Activated naive CD8-positive, alpha-beta T cell (primary cell): ENCODE results near the gene CCDC33.

Source experiments
- H3K27ac Mint-ChIP-seq: one replicate; pipeline ENCODE4 v1.8.0; 2021; ENCODE audit warnings: mixed read lengths
- H3K27me3 Mint-ChIP-seq: one replicate; pipeline ENCODE4 v1.8.0; 2021; ENCODE audit warnings: mixed read lengths
- H3K36me3 Mint-ChIP-seq: one replicate; pipeline ENCODE4 v1.8.0; 2021; ENCODE audit warnings: mixed read lengths
- H3K4me1 Mint-ChIP-seq: one replicate; pipeline ENCODE4 v1.8.0; 2021; ENCODE audit warnings: low read depth, mixed read lengths
- H3K4me3 Mint-ChIP-seq: one replicate; pipeline ENCODE4 v1.8.0; 2021; ENCODE audit warnings: mild to moderate bottlenecking, mixed read lengths
- H3K9me3 Mint-ChIP-seq: one replicate; pipeline ENCODE4 v1.8.0; 2021; ENCODE audit warnings: low read depth, mixed read lengths

The CCDC33 gene

DNA sequence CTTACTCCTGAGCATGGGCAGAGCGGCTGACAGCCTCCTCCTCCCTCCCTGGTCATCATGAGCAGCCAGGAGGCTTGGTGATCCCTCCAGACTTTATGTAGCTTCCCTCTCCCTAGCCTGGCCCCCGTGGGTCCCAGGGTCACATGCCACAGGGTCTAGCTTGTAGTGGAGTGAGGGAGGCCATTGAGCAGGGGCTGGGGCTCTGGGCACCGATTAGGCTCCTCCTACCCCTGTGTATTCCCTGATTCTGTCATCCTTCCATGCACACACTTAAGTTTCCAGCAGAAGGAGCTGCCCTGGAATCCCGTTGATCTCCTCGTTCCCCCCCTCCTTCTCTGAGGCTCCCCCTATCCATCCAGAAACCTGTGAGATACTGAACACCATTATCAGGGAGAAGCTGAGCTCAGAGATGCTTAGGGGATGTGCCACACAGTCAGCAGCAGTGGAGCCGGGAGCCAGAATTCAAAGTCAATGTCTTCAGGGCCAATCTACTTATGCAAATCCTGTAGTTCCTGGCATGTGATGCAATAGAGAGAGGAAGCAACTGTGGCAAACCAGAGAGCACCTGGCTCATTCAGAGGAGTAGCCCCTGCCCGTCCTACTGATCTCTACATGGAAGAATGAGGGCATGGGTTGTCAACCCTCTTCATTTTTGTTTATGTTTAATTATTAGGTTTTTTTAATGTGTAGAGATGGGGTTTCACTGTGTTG, 17.2 kb downstream of the CCDC33 start:
- H3K9me3 Mint-ChIP-seq, result no peaks in the 10 kb centered on the region
- no peak overlapping the region for H3K4me3 Mint-ChIP-seq
- H3K4me1 Mint-ChIP-seq, result no peaks in the 10 kb centered on the region
- H3K36me3 Mint-ChIP-seq, result no peaks in the 10 kb centered on the region
- no peak overlapping the region for H3K27ac Mint-ChIP-seq
- H3K27me3 Mint-ChIP-seq, result peaks cover 3% of the 10 kb centered on the region

GRCh38 chr15:74257105-74257504, 21.0 kb downstream of the CCDC33 start:
- Mint-ChIP-seq H3K27me3 (no peaks in the 10 kb centered on the region), H3K9me3 (no peaks in the 10 kb centered on the region), H3K4me3 (no peak overlapping the region), H3K4me1 (no peaks in the 10 kb centered on the region), H3K27ac (no peak overlapping the region), H3K36me3 (no peaks in the 10 kb centered on the region)

DNA sequence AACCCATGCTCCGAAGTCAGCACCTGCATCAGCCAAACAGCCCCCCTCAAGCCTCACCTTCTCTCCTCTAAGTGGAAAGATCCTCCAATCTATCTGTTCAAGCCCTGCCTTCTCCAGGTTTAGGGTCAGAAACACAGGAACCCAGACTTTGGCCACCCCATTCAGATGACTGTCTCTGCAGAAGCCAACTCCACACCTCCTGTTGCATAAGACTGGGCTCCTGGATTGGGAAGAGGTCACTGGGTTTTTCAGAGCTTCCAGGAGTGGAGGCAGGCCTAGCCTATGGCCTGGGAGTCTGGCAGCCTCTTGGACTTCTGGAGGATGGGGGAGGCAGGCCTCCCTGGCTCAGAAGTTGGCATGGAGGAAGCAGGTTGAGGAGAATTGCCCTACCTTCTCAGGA, 21.5 kb downstream of the CCDC33 start:
- Mint-ChIP-seq H3K27me3 (no peaks in the 10 kb centered on the region), H3K36me3 (no peaks in the 10 kb centered on the region), H3K4me1 (no peaks in the 10 kb centered on the region), H3K27ac (no peak overlapping the region), H3K9me3 (no peaks in the 10 kb centered on the region), H3K4me3 (no peak overlapping the region)

DNA sequence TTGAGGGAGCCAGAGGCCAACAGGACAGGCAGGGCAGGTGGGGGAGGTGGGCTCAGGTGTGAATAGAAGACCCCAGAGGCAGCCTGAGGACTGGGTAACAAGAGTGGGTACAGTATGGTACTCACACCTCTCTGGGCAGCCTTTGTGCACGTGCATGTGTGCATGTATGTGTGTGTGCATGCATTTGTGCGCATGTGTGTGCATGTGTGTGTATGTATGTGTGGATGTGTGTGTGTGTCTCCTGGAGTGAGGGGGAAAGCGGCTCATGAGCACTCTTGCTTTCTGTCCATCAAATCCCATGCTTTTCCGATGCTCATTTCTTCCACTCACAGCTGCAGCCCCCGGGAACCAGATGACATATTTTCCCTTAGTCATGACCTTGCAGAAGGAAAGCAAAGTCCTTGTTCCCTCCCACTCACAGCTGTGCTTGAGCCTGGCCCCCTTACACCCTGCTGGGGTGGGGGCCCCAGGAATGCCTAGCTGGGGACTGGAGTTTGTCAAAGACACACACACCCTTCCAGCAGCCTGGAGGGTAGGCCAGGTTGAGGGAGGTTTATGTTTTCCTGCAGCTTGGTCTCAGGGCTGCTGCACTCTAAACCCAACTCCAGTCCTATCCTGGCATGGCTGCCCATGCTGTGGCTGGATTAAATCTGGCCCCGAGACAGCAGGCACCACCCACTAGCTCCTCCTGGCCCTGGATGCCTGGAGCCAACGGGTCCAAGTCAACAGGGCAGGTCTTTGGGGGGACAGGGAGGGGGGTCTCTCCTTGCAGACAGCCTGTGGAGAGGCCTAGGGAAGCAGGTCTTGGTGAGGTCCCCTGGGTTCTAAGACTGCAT, 22.5 kb downstream of the CCDC33 start:
- H3K27me3 Mint-ChIP-seq, result peaks cover 2% of the 10 kb centered on the region
- no peaks in the 10 kb centered on the region for H3K4me1 Mint-ChIP-seq
- no peaks in the 10 kb centered on the region for H3K36me3 Mint-ChIP-seq
- no peak overlapping the region for H3K4me3 Mint-ChIP-seq
- no peak overlapping the region for H3K27ac Mint-ChIP-seq
- no peaks in the 10 kb centered on the region for H3K9me3 Mint-ChIP-seq

DNA sequence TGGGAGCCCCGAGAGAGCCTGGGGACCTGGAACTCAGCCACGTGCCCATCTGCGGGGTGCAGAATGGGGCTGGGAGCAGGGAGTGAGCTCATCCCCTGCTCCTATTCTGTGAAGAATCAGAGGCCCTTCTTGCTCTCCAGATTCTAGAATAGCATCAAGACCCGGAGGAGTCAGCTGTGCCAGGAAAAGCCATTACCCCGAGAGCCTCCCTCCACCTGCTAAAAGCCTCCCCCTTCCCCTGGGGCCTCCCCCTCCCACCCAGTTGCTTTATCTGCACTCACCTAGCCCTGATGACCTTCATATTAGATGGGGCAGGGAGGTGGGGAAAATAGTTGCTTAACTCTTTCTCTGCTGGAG, 23.1 kb downstream of the CCDC33 start:
- Mint-ChIP-seq H3K36me3 (no peaks in the 10 kb centered on the region), H3K9me3 (no peaks in the 10 kb centered on the region), H3K27me3 (peaks cover 5% of the 10 kb centered on the region), H3K4me3 (no peak overlapping the region), H3K27ac (no peak overlapping the region), H3K4me1 (no peaks in the 10 kb centered on the region)

- peaks cover 5% of the 10 kb centered on the region for H3K27me3 Mint-ChIP-seq
- no peaks in the 10 kb centered on the region for H3K4me1 Mint-ChIP-seq
- no peaks in the 10 kb centered on the region for H3K9me3 Mint-ChIP-seq
- H3K36me3 Mint-ChIP-seq, result no peaks in the 10 kb centered on the region
- no peak overlapping the region for H3K27ac Mint-ChIP-seq
- no peak overlapping the region for H3K4me3 Mint-ChIP-seq
These were observed 23.9 kb downstream of the CCDC33 start for GRCh38 chr15:74259821-74260607.

DNA sequence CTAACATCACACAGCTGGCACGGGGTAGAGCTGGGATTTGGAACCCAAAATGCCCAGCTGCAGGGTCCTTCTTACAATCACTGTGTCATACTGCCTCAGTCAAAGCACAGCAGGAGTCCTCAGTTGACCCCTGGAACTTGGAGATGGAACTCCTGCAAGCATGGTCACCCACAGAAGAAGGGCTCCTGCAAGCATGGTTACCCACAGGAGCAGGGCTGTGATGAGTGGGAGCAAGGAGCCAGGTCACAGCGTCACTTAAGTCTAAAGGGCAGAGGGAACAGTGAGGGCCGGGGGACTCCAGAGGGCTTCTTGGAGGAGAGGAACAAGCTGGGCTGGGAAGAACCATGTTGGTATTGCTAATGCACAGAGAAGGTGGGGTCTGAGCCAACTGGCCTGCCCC, 24.9 kb downstream of the CCDC33 start:
- Mint-ChIP-seq H3K27me3 (peaks cover 9% of the 10 kb centered on the region), H3K4me3 (no peak overlapping the region), H3K4me1 (no peaks in the 10 kb centered on the region), H3K9me3 (no peaks in the 10 kb centered on the region), H3K27ac (no peak overlapping the region), H3K36me3 (no peaks in the 10 kb centered on the region)

GRCh38 chr15:74261685-74262084, 25.6 kb downstream of the CCDC33 start:
- Mint-ChIP-seq H3K4me1 (no peaks in the 10 kb centered on the region), H3K27ac (no peak overlapping the region), H3K4me3 (no peak overlapping the region), H3K27me3 (peaks cover 9% of the 10 kb centered on the region), H3K36me3 (no peaks in the 10 kb centered on the region), H3K9me3 (no peaks in the 10 kb centered on the region)

GRCh38 chr15:74262151-74262550, 26.0 kb downstream of the CCDC33 start:
- Mint-ChIP-seq H3K36me3 (no peaks in the 10 kb centered on the region), H3K27me3 (peaks cover 9% of the 10 kb centered on the region), H3K4me3 (no peak overlapping the region), H3K27ac (no peak overlapping the region), H3K9me3 (no peaks in the 10 kb centered on the region), H3K4me1 (no peaks in the 10 kb centered on the region)

DNA sequence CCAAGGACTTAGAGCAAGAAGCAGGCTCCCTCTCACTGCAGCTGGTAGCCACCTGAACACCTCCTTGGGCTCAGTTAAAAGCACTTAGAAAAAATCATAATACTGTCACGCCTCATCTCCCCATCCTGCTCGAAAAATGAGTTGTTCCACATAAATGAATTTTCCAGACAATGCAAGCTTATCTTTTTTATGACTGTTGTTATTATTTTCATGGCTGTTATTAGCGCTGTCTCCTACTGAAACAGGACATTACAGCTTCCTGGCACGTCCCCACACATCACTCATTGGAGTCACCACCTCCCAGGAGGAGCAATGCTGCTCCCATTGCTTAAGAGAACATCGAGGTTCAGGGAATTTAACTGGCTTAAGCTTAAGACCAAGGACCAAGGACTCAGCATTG, 26.5 kb downstream of the CCDC33 start:
- no peaks in the 10 kb centered on the region for H3K36me3 Mint-ChIP-seq

GRCh38 chr15:74263466-74263865, 27.3 kb downstream of the CCDC33 start:
- Mint-ChIP-seq H3K36me3 (no peaks in the 10 kb centered on the region), H3K27ac (no peak overlapping the region), H3K27me3 (peaks cover 11% of the 10 kb centered on the region), H3K4me3 (no peak overlapping the region), H3K4me1 (no peaks in the 10 kb centered on the region), H3K9me3 (no peaks in the 10 kb centered on the region)

More for the DNA sequence above, 26.5 kb downstream of the CCDC33 start:
- Mint-ChIP-seq H3K27me3 (peaks cover 9% of the 10 kb centered on the region), H3K27ac (no peak overlapping the region), H3K9me3 (no peaks in the 10 kb centered on the region), H3K4me1 (no peaks in the 10 kb centered on the region), H3K4me3 (no peak overlapping the region)

- H3K27ac Mint-ChIP-seq, result no peak overlapping the region
- H3K27me3 Mint-ChIP-seq, result peaks cover 11% of the 10 kb centered on the region
- H3K9me3 Mint-ChIP-seq, result no peaks in the 10 kb centered on the region
- no peak overlapping the region for H3K4me3 Mint-ChIP-seq
- no peaks in the 10 kb centered on the region for H3K4me1 Mint-ChIP-seq
- no peaks in the 10 kb centered on the region for H3K36me3 Mint-ChIP-seq
These were observed 28.0 kb downstream of the CCDC33 start for GRCh38 chr15:74264081-74264501.

DNA sequence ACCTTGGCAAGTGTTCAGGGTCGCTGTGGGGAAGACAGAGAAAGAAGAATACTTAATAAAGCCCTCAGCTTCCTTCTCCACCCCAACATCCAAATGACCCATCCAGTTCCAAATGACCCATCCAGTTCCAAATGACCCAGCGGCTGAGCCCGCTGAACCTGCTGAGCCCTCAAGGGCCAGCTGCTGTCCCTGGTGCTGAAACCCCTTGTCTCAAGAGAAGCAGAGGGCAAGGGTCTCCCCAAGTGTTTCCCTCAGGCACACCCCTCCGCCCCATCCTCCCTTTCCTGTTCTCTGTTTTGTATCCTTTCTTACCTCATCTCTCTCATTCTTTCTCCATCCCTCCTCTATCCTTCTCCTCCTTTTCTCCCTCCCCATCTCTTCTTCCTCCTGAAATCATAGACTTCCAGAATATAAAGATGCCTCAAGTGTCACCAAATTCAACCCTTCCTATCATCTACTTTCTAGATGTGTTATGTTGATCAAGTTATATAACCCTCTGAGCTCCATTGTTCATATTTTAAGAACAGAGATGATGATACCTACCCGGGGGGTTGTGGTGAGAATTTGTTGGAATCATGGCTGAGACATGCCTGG, 29.0 kb downstream of the CCDC33 start:
- H3K27ac Mint-ChIP-seq, result no peak overlapping the region
- no peaks in the 10 kb centered on the region for H3K4me1 Mint-ChIP-seq
- no peaks in the 10 kb centered on the region for H3K9me3 Mint-ChIP-seq
- no peaks in the 10 kb centered on the region for H3K36me3 Mint-ChIP-seq
- H3K27me3 Mint-ChIP-seq, result peaks cover 14% of the 10 kb centered on the region
- H3K4me3 Mint-ChIP-seq, result no peak overlapping the region

GRCh38 chr15:74268020-74268419, 31.9 kb downstream of the CCDC33 start:
- peaks cover 16% of the 10 kb centered on the region for H3K27me3 Mint-ChIP-seq

More at GRCh38 chr15:74268020-74268419, 31.9 kb downstream of the CCDC33 start:
- Mint-ChIP-seq H3K4me3 (no peak overlapping the region), H3K36me3 (no peaks in the 10 kb centered on the region), H3K27ac (no peak overlapping the region), H3K9me3 (no peaks in the 10 kb centered on the region), H3K4me1 (no peaks in the 10 kb centered on the region)
